LoVo (cell line): ENCODE measurements around the gene TUBA8.
A peak's percentile ranks its signal among the peaks of the same experiment; 100 is the strongest.
"Not testable (repeated sequence)": the region's sequence is repeated elsewhere in the genome, so short reads cannot be mapped to it uniquely, and the experiment has no call there.

ENCODE experiments used
- DNase-seq: peaks from one replicate; pipeline ENCODE4 v3.0.0-alpha.2; 2016; ENCODE audit warnings: low spot score

Gene TUBA8

GRCh38 chr22:18110194-18110953 is at the start of gene TUBA8:
TUBA8 (plus strand) TSS chr22:18110809; CDS start chr22:18110866, 57 bp downstream.
- no peak for DNase-seq

- DNase-seq = no peak
Measured at GRCh38 chr22:18062421-18062820, 48.2 kb upstream of the TUBA8 start.

- DNase-seq = no peak
Measured at GRCh38 chr22:18063306-18063705, 47.3 kb upstream of the TUBA8 start.

DNA sequence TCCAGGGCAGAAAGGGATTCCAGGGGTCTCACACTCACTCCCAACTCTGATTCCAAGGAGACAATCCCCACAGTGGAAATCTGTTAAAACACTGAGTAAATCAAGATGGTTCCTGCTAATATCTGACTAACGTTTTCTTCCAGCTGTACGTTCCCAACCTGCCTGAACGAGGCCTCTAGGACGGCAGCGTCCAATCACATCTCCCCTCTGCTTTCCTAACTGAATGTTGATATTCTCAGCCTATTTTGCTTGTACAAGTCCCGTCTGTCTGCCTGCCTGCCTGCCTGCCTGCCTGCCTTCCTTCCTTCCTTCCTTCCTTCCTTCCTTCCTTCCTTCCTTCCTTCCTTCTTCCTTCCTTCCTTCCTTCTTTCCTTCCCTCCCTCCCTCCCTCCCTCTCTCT is 46.9 kb upstream of the TUBA8 start:
- DNase-seq = not testable (repeated sequence)

- DNase-seq = no peak
Measured at GRCh38 chr22:18064636-18065035, 46.0 kb upstream of the TUBA8 start.

DNA sequence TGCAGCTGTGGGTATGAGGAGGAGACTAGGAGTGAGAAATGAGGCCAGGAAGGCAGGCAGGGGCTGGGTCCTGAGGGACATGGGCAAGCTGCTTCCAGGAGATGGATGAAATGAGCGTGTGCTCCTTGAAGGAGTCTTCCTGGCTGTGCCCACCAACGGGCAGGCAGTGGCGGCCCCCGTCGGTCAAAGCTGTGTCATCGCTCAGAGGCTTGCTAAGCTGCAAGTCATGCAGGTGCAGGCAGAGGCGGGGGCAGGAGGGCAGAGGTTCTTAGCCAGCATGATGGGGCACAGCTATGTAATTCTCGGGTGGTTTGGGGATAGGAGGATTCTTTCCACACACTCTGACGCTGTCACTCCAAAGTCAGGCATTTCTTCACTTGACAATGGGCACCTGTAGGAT is 45.4 kb upstream of the TUBA8 start:
- DNase-seq = no peak

DNA sequence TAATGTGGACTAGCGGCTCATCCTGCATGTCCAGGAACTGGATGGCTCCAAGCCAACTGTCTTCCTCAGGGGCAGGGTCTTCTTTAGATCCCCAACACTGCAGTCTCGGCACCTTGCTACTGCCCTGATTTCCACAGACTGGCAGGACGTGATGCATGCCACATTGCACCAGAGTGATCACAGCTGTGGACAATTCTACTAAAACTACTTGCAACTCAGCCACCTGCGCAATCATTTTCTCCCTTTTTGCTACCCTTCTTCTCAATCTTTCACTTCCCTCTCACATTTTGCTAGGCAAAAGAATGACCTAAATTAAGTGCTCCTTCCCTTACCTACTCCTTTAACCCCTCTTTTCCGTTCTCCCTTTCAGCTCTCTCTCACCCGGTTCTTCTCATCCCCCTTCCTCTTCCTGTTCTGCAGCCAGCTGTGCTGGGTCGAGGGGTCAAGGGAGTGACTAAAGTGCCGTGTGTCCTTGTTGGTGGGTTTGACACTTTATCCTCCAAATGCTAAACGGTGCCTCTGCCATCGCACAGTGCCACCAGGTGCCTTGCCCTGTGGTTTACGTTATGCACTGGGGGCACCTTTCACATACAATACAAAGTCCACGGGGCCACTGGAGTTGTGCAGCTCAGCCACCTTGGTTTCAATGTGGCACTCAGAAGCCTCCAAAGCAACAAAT is 44.3 kb upstream of the TUBA8 start:
- DNase-seq = no peak

DNA sequence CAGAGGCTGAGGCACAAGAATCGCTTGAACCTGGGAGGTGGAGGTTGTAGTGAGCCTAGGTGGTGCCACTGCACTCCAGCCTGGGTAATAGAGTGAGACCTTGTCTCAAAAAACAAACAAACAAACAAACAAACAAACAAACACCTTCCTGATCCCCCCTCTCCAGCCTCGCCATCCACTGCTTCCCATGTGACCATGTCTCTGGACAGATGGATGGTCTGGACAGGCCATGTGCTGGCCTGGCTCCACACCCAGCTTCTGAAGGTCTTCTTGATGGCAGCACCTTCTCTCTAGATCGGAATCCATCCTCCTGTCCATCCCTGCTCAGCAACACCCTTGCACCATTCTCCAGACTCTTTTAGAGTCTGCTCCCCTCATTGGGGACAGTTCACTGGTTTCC is 43.5 kb upstream of the TUBA8 start:
- DNase-seq = no peak

GRCh38 chr22:18067548-18068341 is 42.9 kb upstream of the TUBA8 start:
- DNase-seq = no peak

GRCh38 chr22:18068381-18068988 is 42.1 kb upstream of the TUBA8 start:
- no peak for DNase-seq

GRCh38 chr22:18069041-18069440 is 41.6 kb upstream of the TUBA8 start:
- no peak for DNase-seq

GRCh38 chr22:18070041-18070440 is 40.6 kb upstream of the TUBA8 start:
- no peak for DNase-seq

DNA sequence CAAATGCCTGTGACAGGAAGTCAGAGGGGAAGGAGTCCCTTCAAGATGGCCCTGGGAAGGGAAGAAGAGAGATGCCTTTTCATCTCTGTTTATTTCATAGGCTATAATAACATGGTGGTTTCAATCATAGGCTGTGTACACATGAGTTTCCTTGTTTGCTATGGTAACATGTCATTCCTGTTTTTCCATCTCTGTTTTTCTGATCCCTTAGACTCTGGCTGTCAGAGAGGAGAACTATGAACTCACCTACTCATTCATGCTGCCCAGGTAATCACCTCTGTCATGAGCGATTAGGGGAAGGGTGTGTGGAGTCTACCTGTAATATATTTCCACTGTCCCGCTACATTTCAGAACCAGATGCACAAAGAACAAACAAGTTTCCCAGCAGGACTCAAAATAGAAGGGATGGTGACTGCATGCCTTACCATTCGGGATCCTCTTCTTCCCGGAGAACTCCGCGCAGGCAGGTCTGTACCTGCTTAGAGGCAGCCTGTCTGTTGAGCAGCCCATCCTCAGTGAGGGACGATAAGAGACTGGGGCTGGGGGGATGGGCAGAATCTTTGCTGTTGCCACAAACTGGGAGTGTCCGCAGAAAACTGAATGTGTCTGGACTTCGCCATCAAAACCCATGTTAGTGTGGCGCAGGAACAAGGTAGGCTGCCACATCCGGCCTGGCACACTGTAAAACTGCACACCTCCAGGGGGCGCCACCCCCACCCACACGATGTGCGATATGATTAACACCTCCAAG is 39.9 kb upstream of the TUBA8 start:
- DNase-seq = no peak

- not testable (repeated sequence) for DNase-seq
Measured at GRCh38 chr22:18071307-18071967, 39.2 kb upstream of the TUBA8 start.

GRCh38 chr22:18071968-18072310 is 38.7 kb upstream of the TUBA8 start:
- no peak for DNase-seq

DNA sequence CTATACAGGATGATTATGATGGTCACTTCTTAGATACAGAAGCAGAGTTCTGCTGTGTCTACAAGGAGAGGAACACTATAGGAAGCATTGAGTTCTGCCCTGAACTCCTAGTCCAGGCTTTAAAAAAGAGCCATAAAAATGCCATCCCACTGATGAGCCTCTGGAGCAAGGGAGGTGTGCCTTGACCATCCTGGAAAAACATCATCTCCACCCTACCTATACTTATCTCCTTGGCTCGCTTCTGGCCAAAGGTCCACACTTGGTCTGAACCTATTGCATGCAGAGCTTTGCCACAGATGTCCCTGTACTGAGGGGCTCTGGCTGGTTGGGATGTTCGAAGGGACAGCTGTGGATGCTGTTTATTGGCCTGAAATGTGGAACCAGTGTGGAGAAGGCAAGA is 37.1 kb upstream of the TUBA8 start:
- DNase-seq = no peak

GRCh38 chr22:18073927-18074326 is 36.7 kb upstream of the TUBA8 start:
- not testable (repeated sequence) for DNase-seq

DNA sequence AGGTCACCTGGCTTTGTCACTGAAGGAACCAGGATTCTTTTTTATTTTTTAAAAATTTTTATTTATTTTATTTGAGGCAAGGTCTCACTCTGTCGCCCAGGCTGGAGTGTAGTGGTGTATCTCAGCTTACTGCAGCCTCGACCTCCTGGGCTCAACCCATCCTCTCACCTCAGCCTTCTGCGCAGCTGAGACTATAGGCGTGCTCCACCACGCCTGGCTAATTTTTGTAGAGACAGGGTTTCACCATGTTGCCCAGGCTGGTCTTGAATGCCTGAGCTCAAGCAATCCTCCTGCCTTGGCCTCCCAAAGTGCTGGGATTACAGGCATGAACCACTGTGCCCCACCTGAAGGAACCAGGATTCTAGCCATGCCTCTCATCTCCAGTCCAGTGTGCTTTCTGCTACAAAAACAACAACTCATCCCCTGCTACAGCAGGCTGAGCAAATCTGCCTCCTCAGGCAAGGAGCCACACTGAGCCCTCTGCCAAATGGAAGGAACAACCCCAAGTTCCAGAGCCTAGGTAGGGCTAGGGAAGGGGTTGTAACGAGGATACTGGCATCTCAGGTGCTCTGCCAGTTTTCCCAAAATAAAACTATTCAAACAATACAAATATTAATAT is 35.4 kb upstream of the TUBA8 start:
- DNase-seq = no peak

DNA sequence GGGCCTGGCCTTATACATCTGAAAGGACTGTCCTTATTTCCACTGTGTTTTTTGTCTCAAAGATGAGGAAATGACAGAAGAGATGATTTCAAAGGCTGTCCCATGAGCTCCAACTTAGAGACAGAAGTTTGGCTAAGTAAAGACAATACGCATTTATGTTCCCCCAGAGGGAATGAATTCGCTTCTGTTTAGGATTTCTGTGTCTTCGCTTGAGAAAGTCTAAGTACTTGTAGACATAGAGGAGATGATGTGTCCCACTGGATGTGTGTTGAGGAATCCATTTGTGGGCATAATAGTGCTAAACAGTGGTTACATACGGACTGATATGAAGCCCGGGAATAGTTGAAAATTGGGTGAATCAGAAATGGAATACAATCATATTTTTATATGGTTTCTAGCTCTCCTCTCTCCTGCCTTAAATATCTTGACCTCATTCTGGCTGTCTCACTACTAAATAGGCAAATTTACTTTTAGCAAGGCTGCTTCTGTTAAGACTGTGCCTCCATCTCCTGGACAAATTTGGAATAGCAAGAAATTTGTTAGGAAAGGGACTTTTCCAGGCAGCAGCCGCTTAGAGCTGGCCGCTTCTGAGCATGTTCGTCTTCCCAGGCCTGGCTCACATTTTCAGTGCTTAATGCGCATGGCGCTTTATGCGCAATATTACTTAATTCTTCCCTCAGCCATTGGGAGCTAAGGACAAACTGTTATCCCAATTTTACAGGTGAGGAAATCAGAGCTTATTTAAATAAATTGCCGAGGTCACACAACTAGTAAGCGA is 34.7 kb upstream of the TUBA8 start:
- peak; percentile 80 for DNase-seq

DNA sequence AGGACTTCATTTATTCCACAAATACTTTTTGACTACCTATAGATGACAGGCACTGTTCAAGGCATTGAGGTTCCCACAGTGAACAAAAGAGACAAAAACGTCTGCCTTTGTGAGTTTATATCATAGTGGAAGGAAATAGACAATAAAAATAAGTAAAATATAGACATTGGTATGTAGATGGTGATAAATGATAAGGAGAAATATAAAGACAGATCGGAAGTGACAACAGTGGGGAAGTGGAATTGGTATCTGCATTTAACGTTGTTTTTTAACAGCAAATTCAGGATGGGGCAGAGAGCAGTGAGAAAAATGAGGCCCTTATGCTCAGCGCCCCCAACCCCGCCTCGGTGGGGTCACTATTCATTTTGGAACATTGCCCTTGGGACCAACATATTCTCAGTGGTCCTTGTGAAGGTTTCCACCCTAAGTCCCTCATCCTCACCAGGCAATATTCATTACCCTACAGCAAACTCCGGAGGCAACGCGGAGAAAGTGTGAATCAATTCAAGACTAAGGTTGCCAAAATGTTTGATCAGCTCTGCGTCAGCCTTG is 33.4 kb upstream of the TUBA8 start:
- no peak for DNase-seq
